Fibroblast of skin of back (primary cell): Measurements from ENCODE around the gene MPDU1.
"Not testable (repeated sequence)": the region's sequence is repeated elsewhere in the genome, so short reads cannot be mapped to it uniquely, and the experiment has no call there.

ENCODE experiments used
- DNase-seq: peaks from one replicate; pipeline ENCODE4 v3.0.0-alpha.2; 2013

MPDU1 gene

DNA sequence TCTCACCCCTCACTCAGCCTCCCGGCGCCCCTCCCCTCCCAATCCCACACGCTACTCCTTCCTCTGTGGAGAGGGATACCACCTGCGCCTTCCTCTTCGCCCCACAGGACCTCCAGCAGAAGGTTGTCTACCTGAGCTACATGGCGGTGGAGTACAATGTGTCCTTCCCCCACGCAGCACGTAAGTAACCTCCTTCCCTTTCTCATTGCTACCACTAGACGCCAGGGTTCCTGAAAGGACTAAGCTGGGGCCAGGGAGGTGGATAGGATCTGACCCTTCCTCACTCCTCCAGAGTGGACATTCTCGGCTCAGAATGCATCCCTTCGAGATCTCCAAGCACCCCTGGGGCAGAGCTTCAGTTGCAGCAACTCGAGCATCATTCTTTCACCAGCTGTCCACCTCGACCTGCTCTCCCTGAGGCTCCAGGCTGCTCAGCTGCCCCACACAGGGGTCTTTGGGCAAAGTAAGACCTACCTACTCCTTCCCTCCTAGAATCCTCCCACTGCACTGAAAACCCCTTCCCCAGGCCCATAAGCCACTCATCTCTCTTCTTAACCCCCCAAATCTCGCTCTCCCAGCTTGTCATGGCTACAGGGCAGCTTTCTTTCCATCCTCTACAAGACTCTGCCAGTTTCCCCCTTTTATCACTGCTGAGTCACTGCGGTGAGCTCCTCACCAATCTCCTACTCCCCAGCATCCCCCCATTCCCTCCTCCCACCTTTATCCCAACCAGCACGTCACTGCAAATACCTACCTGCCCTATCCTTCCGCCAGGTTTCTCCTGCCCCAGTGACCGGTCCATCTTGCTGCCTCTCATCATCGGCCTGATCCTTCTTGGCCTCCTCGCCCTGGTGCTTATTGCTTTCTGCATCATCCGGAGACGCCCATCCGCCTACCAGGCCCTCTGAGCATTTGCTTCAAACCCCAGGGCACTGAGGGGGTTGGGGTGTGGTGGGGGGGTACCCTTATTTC lies 2.8 kb upstream of the MPDU1 start:
- no peak for DNase-seq

DNA sequence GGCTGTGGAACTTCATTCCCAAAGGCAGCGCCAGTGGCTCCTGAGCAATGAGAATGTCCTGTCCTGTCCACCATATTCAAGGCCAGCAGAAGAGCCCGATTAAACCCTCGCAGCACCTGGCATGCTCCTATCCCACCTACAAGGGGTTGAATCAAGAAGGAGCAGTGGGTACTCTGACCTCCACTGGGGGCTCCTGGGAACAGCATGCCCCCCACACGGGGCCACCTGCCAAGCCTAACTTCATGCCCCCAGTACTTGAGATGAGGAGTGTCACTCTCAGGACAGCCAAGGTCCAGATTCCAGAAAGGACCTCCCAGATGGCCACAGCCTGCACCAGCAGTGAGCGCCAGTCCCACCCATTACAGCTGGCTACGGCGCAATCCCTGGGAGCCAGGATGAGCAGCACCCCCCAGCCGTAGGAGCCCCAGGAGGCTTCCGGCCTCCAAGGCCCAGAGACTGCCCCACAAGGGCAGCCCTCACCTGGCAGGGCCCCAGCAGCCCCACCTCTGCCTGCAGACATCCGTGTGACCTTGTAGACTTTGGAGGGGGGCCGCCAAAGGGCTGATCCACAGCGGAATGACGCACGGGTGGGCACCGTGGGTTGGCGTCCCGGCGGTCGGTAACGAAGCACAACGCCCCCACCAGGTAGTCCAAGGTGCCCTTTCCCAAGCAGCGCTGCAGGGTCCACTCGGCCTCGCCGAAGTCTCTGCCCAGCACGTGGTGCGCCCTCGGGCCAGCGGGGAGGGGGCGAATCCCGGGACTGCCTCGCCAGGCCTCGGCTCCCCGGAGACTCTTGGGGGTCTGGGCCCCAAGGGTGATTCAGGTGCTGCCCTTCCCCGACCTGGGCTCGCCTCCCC lies 1.0 kb upstream of the MPDU1 start:
- no peak for DNase-seq

DNA sequence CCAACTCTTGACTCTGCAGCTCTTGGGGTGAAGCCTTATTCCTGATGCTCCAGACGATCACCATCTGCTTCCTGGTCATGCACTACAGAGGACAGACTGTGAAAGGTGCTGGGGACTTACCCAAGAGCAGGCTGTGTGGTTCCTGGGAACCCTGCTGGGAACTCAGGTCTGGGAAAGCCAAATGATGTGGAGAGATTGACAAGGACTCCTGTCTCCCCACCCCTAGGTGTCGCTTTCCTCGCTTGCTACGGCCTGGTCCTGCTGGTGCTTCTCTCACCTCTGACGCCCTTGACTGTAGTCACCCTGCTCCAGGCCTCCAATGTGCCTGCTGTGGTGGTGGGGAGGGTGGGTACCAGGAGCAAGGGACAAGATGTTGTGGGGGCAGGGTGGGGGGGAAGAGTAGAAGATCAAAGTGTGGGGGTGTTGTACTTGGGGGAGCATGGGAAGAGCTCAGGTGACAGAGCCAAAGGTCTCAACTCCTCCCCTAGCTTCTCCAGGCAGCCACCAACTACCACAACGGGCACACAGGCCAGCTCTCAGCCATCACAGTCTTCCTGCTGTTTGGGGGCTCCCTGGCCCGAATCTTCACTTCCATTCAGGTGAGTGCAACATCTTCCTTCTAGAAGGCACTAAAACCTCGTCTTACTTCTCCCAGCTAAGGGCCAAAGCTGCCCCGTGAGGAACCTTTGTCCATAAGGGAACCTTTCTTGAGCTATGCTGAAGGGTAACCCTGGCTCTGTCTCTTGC lies 3.2 kb downstream of the MPDU1 start:
- peak; percentile 18 for DNase-seq

DNA sequence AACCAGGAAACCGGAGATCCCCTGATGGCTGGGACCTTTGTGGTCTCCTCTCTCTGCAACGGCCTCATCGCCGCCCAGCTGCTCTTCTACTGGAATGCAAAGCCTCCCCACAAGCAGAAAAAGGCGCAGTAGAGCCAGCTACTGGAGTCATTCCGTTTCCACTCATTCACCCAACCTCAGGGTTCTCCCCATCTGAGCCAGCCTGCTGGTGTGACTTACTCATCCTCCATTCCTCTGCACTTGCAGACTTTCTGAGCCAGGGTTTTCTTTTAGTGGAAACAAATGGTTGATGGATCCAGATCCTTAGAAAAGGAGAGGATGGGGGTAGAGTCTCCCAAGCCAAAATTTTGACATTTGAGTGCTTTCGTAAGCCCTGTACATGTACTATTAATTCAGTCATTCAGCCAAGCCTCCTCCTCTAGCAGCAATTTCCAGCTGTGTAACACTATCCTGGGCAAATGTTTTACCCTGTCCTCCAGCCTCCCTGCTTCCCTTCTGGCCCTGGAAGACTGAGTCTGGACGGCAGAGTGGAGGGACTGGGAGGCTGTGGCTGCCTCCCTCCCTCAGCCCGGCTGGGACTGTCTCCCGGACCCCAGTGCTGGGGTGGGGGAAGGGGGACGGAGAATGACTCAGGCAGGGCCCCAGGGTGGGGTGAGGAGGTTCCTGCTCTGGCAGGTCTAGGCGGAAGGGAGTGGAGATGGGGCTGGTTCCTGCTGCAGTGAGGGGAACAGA lies 3.9 kb downstream of the MPDU1 start:
- peak; percentile 86 for DNase-seq

DNA sequence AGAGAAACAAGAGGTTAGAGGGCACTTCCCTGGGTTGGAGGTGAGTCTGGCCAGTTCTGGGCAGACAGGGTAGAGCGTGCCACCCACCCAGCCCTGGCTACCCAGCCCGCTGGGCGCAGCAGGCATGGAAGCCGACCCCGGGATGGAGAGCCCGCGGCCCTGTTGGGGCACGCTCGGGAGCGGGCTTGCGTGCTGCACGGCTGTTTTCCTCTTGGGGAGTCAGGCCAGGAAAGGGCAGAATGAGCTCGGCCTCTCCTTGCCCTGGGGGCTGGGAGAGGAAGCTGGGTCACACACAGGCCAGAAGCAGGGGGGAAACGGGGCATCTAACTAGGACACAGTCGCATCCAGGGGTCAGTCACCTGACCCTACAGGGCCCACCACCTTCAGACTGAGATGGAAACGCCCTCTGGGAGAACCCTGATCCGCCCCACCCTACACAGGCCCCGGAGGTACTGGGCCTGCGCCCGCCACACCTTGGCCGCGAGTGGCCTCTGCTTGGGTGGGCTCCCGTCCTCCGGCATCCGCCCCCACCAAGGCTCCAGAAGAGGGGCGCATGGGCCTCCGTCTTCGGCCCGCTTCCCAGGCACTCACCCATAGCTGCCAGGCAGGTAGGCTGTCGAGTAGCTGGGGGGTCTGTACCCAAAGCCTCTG lies 5.0 kb downstream of the MPDU1 start:
- DNase-seq: no peak

DNA sequence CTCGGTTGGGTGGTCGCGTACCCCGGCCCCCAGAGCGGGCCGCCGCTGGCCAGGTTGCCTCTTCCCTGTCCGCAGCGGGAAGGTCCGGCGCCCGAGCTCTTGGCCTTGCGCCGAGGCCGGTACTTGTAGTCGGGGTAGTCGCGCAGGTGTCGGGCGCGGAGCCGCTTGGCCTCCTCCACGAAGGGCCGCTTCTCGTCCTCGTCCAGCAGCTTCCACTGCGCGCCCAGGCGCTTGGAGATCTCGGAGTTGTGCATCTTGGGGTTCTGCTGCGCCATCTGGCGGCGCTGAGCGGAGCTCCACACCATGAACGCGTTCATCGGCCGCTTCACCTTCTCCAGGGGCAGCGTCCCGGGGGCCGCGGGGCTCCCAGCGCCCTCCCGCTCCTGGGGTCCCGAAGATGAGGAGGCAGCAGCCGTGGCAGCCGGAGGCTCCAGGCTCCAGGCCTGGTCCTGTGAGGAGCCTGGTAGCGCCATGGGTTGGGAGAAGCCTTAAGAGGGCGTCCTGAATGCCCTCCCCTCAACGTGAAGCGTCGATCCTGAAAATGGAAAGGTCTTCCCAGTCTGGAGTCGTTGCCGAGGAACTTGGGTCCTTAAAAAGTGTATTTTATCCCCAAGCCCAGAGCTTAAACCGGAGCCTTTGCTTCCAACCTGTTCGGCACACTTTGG lies 5.7 kb downstream of the MPDU1 start:
- peak; percentile 79 for DNase-seq

DNA sequence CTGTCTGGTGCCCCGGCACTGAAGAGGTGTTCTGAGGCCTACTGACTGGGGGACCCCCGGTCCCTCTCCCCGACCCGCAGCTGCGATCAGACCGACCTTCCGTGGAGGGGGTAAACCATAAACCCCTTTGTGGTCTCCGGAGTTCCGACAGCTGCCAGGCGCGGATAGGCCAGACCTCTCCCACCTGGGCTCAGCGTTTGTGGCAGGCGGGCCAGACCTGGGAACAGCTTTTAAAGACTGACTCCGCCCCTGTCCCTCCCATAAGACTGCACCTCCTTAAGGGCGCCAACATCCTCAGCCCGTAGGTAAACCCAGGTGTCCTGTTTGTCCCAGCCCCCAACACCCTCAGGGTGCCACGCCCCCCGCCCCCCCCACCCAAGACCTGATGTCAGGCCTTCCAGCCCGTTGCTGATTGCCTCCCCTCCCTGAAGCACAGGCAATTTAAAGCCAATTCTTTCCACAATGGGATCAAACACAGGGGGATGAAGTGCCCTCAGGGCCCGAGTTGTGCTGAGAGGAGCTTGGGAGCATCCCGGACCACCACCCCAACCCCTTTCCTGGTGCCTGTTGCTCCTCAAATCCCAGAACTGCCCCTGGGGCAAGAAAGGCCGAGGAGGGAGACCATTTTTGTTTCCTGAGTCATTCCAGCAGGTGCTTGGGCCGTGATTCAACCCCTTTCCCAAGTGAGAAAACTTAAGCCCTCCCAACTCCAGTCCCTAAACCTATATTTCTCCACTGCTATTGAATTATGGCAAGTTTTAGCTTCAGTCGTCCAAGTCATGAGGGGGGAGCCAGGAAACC lies 6.4 kb downstream of the MPDU1 start, which contains the start of gene SOX15:
TSS of gene SOX15 (minus strand) at position 204 of the 801 bp plus-strand sequence. CDS start 418 bp downstream, outside the sequence.
- peak; percentile 28 for DNase-seq

DNA sequence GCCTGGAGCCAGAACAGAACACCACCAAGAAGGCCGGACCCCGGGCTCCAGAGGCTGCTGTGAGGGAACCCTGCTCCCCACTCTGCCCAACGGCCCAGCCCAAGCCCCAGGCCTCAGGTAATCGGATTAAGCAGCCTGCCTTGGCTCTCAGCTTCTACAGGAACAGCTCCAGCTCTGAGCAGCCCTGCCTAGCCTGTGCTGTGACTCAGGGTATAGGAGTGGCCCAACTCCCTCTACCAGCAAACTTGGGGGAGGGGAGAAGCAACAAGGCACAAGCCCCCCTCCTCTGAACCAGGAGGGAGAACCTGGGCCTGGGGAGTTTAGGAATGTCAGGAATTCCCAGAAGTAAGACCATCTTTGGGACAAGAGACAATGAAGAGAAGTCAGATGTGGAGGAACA lies 7.1 kb downstream of the MPDU1 start:
- peak; percentile 63 for DNase-seq

DNA sequence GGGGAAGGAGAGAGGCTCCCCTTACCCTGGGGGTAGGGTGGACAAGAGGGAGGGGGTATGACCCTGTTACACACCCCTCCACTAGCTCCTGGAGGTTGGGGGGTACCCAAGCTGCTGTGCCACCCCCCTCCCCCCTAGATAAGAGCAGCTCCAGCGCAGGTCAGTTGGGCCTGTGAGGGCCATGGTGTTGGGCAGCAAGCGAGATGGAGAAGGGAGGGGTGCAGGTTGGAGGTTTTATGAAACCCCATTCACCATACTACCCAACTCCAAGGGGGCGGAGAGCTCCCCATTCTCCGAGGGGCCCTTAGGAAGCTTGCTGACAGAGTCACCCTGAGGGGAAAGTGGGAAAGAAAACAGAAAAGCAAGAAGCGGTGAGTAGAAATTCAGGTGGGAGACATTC lies 7.9 kb downstream of the MPDU1 start:
- no peak for DNase-seq

DNA sequence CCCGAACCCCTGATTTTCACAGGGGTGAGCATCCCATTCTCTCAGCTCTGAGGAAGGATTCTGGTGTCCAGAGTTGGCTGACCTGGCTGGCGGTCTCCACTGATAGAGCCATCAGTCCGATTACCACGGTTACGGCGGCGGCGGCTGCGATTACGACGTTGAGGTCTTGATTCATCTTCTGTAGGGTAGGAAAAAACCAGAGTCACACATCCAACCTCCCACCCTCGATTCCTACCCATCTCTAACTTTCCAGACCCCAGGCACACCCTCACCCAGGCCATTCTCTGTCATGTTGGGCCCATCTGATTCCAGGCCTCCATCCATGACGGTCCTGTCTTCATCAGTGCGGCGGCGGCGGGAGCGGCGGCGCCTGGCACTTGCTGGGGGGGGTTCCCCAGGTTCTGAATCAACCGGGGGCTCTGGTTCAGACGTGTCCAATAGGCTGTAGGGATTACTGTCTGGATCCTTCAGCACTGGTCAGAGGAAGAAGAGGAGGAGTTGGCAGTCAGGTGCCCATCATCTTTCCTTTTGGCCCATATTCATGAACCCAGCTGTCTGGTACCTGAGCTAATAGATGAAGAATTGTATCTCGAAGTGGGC lies 8.9 kb downstream of the MPDU1 start:
- DNase-seq: no peak

DNA sequence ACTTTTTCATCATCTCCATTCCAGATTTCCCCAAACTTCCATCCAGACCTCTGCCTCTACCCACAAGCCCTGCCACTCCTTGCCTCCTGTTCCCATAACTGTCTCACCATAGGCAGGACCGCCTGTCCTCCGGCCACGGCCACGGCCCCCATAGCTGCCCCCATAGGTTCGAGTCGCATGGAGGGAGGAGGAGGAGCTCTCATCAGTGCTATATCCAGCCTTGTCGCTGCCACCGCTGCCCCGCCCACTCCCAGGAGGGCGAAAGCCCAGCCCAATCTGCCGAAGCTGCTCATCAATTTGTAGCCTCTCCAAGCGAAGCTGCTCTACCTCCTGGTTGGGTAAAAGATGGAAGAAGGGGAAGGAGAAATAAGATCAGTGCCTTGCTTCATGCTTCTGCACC lies 9.6 kb downstream of the MPDU1 start:
- DNase-seq: no peak

DNA sequence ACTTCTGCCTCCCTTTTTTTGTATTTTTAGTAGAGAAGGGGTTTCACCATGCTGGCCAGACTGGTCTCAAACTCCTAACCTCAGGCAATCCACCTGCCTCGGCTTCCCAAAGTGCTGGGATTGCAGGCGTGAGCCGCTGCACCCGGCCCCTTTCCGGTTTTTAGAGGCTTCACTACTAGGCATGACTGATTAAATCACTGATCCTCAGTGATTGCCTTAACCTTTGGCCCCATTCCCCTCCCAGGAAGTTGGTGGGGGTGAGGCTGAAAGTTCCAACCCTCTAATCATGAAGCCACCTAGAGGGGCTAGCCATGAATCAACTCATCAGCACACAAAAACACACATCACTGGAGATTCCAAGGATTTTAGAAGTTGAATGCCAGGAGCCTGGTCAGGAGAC lies 13.9 kb downstream of the MPDU1 start:
- not testable (repeated sequence) for DNase-seq

DNA sequence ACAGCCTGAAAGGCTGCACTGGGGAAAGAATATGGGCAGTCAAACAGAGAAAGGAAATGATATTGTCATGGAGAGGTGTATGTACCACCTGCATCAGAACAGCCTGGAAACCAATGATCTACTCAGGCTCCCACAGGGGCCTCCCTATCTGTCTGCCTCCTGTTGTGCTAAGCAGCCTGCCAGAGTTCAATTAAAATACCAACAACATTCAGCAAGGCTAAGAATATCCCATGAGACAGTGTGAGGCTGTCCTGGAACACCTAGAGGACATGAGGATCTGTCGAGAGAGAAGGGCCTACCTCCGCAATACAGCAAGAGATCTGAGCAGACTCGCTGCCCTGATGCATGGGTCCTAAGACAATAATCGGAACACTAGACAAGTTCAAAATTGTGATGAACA lies 22.6 kb downstream of the MPDU1 start:
- DNase-seq: no peak

DNA sequence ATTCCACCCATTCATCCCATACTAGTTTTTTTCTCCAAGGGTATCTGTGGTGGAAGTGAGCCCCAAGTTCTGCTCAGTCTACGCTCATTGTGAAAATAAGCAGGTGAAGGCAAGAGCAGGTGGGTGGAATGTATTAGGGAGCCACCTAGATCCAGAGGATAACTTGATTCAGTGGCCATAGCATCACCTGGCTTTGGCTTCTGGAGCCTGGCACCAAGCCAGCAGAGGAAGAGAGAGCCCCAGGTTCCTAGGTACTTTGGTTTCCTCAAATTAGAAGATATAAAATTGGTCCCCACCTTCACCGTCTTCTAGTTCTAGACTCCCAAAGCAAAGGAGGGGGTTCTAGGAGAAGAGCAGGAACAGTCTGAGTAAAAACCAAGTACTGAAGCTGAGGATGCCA lies 27.0 kb downstream of the MPDU1 start:
- no peak for DNase-seq

DNA sequence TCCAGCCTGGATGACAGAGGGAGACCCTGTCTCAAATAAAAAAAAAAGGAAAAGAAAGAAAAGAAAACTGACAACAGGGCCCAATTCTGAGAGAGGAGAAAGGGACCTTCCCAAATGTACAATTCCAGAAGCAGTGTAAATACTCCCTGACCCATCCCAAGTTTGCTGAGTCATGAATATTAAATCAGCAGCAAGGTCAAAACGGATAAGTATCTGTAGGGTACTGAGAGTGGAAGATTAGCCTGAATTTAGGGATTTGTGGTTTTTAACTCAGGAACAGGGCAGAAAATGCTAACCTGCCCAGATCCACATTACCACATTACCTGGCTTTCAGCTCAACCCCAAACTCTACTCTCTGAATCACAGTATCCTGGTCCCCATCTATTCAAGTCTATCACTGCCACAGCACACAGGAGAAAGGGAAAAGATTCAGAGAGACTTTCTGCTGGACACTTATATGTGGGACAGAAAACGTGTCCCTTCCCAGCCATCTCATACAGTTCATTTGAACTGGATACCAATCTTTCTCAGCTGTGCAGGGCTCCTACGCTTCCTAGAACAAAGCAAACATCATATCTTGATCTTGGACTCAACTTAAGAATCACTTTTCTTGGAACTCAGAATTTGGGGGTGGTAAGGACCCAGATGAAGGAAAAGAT lies 28.1 kb downstream of the MPDU1 start:
- no peak for DNase-seq

DNA sequence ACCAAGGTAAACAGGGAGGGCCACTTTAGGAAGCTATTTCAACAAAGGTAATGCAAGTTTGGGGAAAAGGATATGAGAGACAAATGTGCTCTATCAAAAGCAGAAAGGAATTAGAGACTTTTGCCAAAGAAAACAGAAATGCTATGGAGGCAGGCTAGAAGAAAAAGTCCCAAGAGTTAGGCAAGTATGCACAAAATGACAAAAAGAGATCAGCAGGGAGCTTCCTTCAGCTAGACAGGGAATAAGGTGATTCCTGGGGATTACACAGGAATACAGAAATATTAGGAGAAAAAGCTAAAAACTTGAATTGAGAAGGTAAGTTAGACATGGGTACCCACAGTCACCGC lies 28.6 kb downstream of the MPDU1 start:
- DNase-seq: peak; percentile 54

DNA sequence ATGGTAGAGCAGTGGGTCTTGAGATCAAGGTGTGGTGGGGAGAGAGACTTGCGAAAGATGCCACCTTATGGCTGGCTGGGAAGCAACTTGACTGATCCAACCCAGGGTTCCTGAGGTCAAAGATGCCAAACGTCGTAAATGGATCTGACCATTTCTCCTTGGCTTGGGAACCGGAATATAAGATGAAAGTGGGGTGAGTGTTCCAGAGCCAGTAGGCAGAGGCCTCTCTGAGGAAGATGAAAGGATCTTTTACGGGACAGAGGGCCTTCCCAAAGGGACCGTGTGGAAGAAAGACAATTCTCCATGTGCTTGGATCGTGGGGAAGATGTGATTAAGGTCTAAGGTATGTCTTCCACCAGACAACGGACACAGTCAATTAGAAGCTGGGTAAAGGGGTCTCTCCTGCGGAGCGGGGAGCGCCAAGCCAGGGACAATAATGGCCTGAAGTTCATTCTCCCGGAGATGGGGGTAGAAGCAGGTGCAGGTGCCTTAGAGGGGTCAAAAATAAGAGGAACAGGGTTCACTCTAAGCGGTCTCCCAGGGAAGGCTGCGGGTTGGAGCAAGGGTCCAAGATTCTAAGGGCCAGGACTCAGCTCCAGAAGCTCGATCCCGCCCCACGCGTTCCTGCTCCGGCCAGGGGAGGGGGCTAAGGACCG lies 30.2 kb downstream of the MPDU1 start:
- peak; percentile 71 for DNase-seq
